ENCODE measurements around the gene FUT1.

FUT1 gene

DNA sequence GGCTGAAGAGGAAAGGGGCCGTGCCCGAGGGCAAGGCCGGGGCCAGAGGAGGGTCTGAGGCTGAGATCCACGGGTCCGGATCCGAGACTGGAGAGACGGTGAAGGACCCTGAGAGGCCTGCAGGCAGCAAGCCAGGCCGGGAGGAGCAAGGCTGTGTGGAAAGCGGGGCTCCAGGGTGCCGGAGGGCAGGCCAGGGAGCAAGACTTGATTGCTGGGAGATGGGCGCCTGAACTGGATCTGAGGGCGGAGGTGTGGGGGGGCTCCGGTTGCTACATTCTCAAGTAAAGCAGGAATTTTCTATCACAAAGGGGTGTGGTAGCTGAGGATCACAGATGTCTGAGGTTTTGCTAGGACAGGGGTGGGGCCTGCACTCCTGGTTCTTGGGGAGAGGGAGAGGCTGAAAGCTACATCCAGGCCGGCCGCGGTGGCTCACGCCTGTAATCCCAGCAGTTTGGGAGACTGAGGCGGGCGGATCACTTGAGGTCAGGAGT, 36.7 kb downstream of the FUT1 start:
- no peak for DNase-seq

DNA sequence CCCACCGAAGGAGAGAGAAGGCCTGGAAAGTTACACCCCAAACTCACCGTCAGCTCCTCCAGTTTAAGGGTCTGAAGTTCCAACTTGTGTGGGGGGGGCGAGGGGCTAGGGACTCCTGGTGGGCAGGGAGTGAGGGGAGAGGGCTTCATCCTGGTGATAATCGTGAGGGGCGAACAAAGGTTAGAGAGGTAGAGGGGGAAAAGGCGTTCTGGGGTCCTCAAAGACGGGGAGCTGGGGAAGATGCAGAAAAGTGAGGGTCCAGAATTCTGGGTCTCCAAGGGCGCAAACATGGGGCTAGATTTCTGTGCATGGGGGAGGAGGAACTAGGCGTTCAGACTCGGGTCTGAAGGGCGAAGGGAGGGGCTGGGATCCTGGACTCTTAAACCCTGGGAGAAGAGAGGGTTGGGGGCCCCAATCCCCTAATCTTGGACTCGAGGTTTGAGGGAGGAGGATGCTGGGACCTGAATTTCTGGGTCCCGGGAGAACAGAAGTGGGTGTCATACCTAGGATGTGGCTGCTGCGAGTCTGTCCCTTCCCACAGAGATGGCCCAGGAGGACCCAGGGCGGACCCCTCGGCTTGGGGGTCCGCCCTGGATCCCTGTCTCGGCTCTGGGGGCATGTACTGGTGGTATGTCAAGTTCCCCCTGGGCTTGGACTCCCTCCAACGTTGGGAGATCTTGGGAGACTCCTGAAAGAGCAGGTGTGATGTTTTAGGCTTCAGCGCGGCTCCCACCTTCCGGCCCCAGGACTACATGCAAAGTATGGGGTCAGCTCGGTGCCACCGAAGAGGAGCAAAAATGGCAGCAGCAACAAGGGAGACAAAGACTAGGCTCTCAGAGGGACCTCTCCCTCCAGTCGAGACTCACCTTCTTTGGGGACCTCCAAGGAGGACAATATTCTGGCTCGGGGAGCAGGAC, 37.4 kb downstream of the FUT1 start:
- no peak for DNase-seq

- peak; percentile 99 for DNase-seq
Observed at GRCh38 chr19:48713864-48714755, 38.3 kb downstream of the FUT1 start.

- no peak for DNase-seq
Observed at GRCh38 chr19:48713041-48713863, 39.2 kb downstream of the FUT1 start.

GRCh38 chr19:48711106-48711662, 41.3 kb downstream of the FUT1 start:
- no peak for DNase-seq

DNA sequence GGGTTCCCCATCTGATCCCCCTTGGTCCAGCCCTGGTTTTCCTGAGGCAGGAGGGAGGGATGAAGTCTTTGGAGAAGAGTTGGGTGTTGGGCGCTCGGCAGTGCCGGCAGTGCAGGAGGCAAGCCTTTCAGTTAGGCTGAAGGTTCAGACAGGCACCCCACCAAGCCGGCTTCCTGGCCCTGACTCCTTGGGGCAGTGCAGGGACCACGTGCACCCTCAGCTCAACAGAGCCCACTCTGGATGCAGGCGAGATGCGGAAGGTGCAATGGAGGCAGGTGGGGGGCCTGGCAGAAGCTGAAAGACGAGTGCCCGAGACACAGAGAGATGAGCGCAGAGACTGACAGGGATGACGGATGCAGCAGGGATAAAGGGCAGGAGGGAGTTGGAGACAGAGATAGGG, 44.0 kb downstream of the FUT1 start:
- DNase-seq = no peak

- no peak for DNase-seq
Observed at GRCh38 chr19:48705431-48705830, 47.0 kb downstream of the FUT1 start.

- DNase-seq = no peak
Observed at GRCh38 chr19:48703316-48703715, 49.1 kb downstream of the FUT1 start.

- DNase-seq = no peak
Observed at GRCh38 chr19:48702701-48703100, 49.7 kb downstream of the FUT1 start.

GRCh38 chr19:48698046-48698445, 54.4 kb downstream of the FUT1 start:
- no peak for DNase-seq

Data from midbrain (tissue), 1 donor.